KMS-11 (cell line): ENCODE data around the gene CGGBP1.
A peak's percentile ranks its signal among the peaks of the same experiment; 100 is the strongest.

Experiments
- H2AFZ ChIP-seq: fragments of 200-600 bp; sonication (generic); 2 replicates; pipeline ENCODE4 v1.6.1; 2016; ENCODE audit warnings: antibody characterized with exemption, mixed run types, low read depth
- H3K27ac ChIP-seq: fragments of 200-600 bp; sonication (generic); 2 replicates; pipeline ENCODE4 v1.6.1; 2016; ENCODE audit warnings: mild to moderate bottlenecking, mixed run types
- H3K27me3 ChIP-seq: fragments of 200-600 bp; sonication (generic); 2 replicates; pipeline ENCODE4 v1.6.1; 2017; ENCODE audit warnings: mild to moderate bottlenecking, low read depth, mixed run types, moderate library complexity; ENCODE audit not compliant: insufficient read depth
- H3K36me3 ChIP-seq: fragments of 200-600 bp; sonication (generic); 2 replicates; pipeline ENCODE4 v1.6.1; 2017; ENCODE audit warnings: mild to moderate bottlenecking, mixed run types; ENCODE audit not compliant: insufficient read depth
- H3K4me1 ChIP-seq: fragments of 200-600 bp; sonication (generic); 2 replicates; pipeline ENCODE4 v1.6.1; 2016; ENCODE audit warnings: mild to moderate bottlenecking, low read depth, mixed run types; ENCODE audit not compliant: poor library complexity, severe bottlenecking
- H3K4me2 ChIP-seq: fragments of 200-600 bp; sonication (generic); 2 replicates; pipeline ENCODE4 v1.7.0; 2016; ENCODE audit warnings: mild to moderate bottlenecking, mixed run types
- H3K4me3 ChIP-seq: fragments of 200-600 bp; sonication (generic); IDR thresholded peaks from 2 replicates; pipeline ENCODE4 v1.6.1; 2017; ENCODE audit warnings: low read depth, low read length, mixed read lengths; ENCODE audit not compliant: insufficient read depth
- H3K79me2 ChIP-seq: fragments of 200-600 bp; sonication (generic); 2 replicates; pipeline ENCODE4 v1.6.1; 2016; ENCODE audit warnings: low read depth, mixed run types; ENCODE audit not compliant: insufficient read depth
- H3K9ac ChIP-seq: fragments of 200-600 bp; sonication (generic); 2 replicates; pipeline ENCODE4 v1.6.1; 2016; ENCODE audit warnings: mild to moderate bottlenecking, mixed run types
- H4K20me1 ChIP-seq: fragments of 200-600 bp; sonication (generic); 2 replicates; pipeline ENCODE4 v1.6.1; 2016; ENCODE audit warnings: mild to moderate bottlenecking, mixed run types; ENCODE audit not compliant: insufficient read depth
- TF ChIP-seq, protein P1 (sequence below): fragments of 200-600 bp; sonication (generic); conservative IDR thresholded peaks from 2 replicates; pipeline ENCODE4 v1.6.1; 2017; ENCODE audit warnings: low read depth, mild to moderate bottlenecking, antibody characterized with exemption, low read length, moderate library complexity, mixed read lengths

Gene CGGBP1

DNA sequence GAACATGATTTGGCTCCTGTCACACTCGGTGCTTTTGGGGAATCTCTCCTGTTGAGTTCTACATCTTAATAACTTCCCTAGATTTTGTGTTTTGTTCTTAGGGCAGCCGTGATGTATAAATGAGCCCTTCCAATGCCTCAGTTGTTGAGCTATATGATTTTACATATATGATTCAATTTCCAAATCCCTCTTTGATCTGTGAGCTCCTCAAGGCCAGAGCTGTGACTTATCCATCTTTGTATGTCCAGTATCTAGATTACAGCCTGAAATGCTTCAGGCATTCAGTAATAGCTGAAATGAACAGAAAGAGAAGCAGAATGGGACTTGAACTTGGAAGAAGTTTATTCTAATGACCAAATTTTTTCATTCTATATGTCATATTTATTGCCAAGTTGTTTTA lies 26.6 kb downstream of the CGGBP1 start:
- TF ChIP-seq, protein P1, sequence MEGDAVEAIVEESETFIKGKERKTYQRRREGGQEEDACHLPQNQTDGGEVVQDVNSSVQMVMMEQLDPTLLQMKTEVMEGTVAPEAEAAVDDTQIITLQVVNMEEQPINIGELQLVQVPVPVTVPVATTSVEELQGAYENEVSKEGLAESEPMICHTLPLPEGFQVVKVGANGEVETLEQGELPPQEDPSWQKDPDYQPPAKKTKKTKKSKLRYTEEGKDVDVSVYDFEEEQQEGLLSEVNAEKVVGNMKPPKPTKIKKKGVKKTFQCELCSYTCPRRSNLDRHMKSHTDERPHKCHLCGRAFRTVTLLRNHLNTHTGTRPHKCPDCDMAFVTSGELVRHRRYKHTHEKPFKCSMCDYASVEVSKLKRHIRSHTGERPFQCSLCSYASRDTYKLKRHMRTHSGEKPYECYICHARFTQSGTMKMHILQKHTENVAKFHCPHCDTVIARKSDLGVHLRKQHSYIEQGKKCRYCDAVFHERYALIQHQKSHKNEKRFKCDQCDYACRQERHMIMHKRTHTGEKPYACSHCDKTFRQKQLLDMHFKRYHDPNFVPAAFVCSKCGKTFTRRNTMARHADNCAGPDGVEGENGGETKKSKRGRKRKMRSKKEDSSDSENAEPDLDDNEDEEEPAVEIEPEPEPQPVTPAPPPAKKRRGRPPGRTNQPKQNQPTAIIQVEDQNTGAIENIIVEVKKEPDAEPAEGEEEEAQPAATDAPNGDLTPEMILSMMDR = no peak
- Histone ChIP-seq H2AFZ (peak overlapping the region; percentile 78), H3K27me3 (no peaks in the 10 kb centered on the region), H3K79me2 (no peaks in the 10 kb centered on the region), H3K4me1 (peaks cover 17% of the 10 kb centered on the region), H3K4me2 (peak overlapping the region; percentile 81), H4K20me1 (no peaks in the 10 kb centered on the region), H3K4me3 (peak overlapping the region; percentile 70), H3K9ac (peak overlapping the region; percentile 32; the same call in 1 of the 2 replicates), H3K27ac (peak overlapping the region; percentile 47; the same call in 1 of the 2 replicates), H3K36me3 (no peaks in the 10 kb centered on the region)

DNA sequence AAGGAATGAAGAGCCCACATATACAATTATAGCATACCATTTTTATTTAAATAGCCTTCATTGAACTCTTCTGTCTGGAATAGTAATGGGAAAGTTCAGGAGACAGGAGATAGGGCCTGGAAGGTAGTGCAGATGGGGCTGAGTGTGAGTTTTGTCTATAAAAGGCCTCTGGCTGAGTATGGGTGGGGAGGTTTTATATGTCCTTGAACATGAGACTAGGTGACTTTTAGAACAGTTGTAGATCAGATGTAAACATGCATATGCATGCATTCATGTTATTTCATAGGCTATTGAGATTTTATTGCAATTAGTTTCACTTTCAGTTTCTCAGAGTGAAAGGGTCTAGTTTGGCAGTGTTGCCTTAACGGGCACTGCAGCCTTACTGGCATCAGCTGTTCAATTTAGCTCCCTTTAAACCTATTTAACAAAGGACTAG lies 27.1 kb downstream of the CGGBP1 start:
- H2AFZ ChIP-seq = peak overlapping the region; percentile 78
- H4K20me1 ChIP-seq = no peaks in the 10 kb centered on the region
- TF ChIP-seq, protein P1 = no peak
- H3K4me2 ChIP-seq = peak overlapping the region; percentile 81
- peak overlapping the region; percentile 32; the same call in 1 of the 2 replicates for H3K9ac ChIP-seq
- peaks cover 17% of the 10 kb centered on the region for H3K4me1 ChIP-seq
- H3K27ac ChIP-seq = peak overlapping the region; percentile 47; the same call in 1 of the 2 replicates
- H3K27me3 ChIP-seq = no peaks in the 10 kb centered on the region
- H3K4me3 ChIP-seq = peak overlapping the region; percentile 70
- no peaks in the 10 kb centered on the region for H3K36me3 ChIP-seq
- H3K79me2 ChIP-seq = no peaks in the 10 kb centered on the region

- Histone ChIP-seq H3K4me1 (peaks cover 17% of the 10 kb centered on the region), H4K20me1 (no peaks in the 10 kb centered on the region), H2AFZ (peak overlapping the region; percentile 22; the same call in 1 of the 2 replicates), H3K27me3 (no peaks in the 10 kb centered on the region), H3K4me3 (no peak overlapping the region), H3K79me2 (no peaks in the 10 kb centered on the region), H3K36me3 (no peaks in the 10 kb centered on the region), H3K4me2 (peak overlapping the region; percentile 36), H3K9ac (no peak overlapping the region), H3K27ac (no peak overlapping the region)
- TF ChIP-seq, protein P1 = no peak
Measured at GRCh38 chr3:88030210-88030609, 28.6 kb downstream of the CGGBP1 start.

GRCh38 chr3:88028876-88029275 lies 29.9 kb downstream of the CGGBP1 start:
- TF ChIP-seq, protein P1 = no peak

More at GRCh38 chr3:88028876-88029275, 29.9 kb downstream of the CGGBP1 start:
- Histone ChIP-seq H3K9ac (no peak overlapping the region), H3K36me3 (no peaks in the 10 kb centered on the region), H3K27ac (no peak overlapping the region), H2AFZ (no peak overlapping the region), H3K79me2 (no peaks in the 10 kb centered on the region), H3K4me3 (no peak overlapping the region), H3K4me2 (no peak overlapping the region), H3K27me3 (no peaks in the 10 kb centered on the region), H4K20me1 (no peaks in the 10 kb centered on the region), H3K4me1 (peaks cover 17% of the 10 kb centered on the region)
